GM18520 (cell line): ENCODE data around the gene OR10G8.

Experiments used
- ATAC-seq: cut with Tn5 transposase; IDR thresholded peaks from one replicate; pipeline ENCODE4 v1.9.1; 2021; ENCODE audit not compliant: unreplicated experiment

The OR10G8 gene

DNA sequence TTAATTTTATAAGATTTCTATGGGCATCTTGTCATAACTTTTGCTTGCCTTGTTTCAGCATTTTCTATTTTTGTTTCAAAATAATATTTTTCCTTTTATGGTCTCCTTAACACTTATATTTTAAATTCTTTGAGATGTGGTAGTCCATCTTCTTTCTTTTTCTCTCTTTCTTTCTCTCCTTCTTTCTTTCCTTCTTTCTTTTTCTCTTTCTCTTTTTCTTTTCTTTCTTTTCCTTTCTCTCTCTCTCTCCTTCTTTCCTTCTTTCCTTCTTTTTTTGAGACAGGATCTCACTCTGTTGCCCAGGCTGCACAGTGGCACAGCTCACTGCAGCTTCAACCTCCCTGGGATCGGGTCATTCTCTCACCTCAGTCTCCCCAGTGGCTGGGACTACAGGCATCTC is 50.7 kb downstream of the OR10G8 start:
- no peak for ATAC-seq

DNA sequence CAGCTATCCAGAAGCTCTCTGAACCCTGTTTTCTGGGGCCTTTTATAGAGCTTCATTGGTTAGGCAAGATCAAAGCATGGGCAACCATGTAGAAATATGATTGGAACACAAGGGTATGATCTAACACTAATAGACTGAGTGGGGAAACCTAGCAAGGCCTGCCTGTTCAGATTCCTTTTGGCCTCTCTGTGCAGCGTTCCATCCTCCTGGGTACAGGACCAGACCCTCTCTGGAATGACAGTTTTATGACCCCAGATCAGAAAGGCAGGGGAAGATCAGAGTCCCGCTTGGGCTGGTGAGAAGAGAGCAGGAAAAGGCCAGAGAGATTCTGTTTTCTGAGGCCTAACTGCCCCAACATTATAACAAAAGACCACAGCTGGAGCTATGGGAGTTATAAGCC is 52.0 kb downstream of the OR10G8 start:
- no peak for ATAC-seq

DNA sequence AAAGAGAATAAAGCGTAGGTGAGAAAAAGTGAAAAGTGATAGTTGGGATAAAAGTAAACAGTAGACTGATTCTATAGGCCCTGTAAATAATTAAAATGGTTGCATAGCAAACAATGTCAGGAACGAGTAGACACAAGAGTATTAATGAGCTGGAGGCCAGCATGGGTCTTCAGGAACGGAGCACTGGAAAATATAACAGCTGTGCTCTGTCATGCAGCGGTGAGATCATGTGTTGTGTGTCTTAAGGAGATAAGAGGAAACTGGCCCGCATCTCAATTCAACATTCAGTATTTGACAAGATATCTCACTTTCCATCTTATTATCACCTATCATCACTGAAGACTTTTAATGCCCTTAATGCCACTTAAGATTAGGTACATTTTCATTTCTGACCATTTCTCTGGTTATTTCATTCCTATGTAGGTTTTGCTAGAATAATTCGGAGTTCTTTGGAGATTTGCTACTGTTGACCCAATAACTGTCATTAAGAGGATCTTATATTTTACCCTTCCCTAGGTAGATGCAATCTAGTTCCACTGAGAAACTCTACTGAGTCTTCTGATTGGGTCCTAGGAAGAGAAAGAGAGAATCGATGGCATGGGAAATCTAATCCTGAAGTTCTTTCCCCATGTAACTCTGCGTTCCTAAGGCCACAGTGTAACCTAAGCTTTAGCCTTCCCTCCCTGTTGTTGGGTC is 53.2 kb downstream of the OR10G8 start:
- ATAC-seq = no peak
